ENCODE results near the gene CDAN1. TPM values are rescaled to one million over a fixed set of nuclear protein-coding genes. Genes with fewer than 3 reads are reported as not detected.

CDAN1 gene
- total RNA-seq, 1 experiment from 2014 or later = 9.5 TPM

GRCh38 chr15:42721916-42722315, 15.0 kb downstream of the CDAN1 start:
- DNase-seq (ENCODE audit: unreplicated experiment) = no peak
- Mint-ChIP-seq H3K36me3 (ENCODE audit: insufficient read depth, unreplicated experiment) (peaks cover 47% of the 10 kb centered on the region), H3K27me3 (ENCODE audit: insufficient read depth, unreplicated experiment) (no peaks in the 10 kb centered on the region), H3K9me3 (ENCODE audit: unreplicated experiment) (no peaks in the 10 kb centered on the region), H3K27ac (ENCODE audit: low read depth, unreplicated experiment) (no peak overlapping the region), H3K4me3 (ENCODE audit: unreplicated experiment) (no peak overlapping the region), H3K4me1 (ENCODE audit: insufficient read depth, unreplicated experiment) (no peaks in the 10 kb centered on the region)
- no peak for TF ChIP-seq CTCF (IDR thresholded peaks at IDR 0.05; ENCODE audit: unreplicated experiment)
- CTCF ChIA-PET = interaction anchor here (0.6 to 1.1 kb wide), 2 partner anchors 81 to 169 kb away, joined by 3 read pairs; no protein-coding TSS in a partner anchor
- POLR2A ChIA-PET = interaction anchor here (1.1 to 1.8 kb wide), 2 partner anchors 9 to 10 kb away, joined by 3 to 6 read pairs; no protein-coding TSS in a partner anchor
- no TSS peak for BruUV-seq (replicated peaks)
- intact Hi-C loops (cut with micrococcal nuclease) = no loop called here

- Mint-ChIP-seq H3K4me3 (ENCODE audit: unreplicated experiment) (no peak overlapping the region), H3K27me3 (ENCODE audit: insufficient read depth, unreplicated experiment) (no peaks in the 10 kb centered on the region), H3K36me3 (ENCODE audit: insufficient read depth, unreplicated experiment) (peaks cover 42% of the 10 kb centered on the region), H3K27ac (ENCODE audit: low read depth, unreplicated experiment) (peak overlapping the region; percentile 54), H3K4me1 (ENCODE audit: insufficient read depth, unreplicated experiment) (no peaks in the 10 kb centered on the region), H3K9me3 (ENCODE audit: unreplicated experiment) (no peaks in the 10 kb centered on the region)
- no peak for TF ChIP-seq CTCF (IDR thresholded peaks at IDR 0.05; ENCODE audit: unreplicated experiment)
- POLR2A ChIA-PET = interaction anchor here (0.6 kb wide), 2 partner anchors 9 to 205 kb away, joined by 3 read pairs; no protein-coding TSS in a partner anchor
- CTCF ChIA-PET = interaction anchor here (0.6 to 2.0 kb wide), 4 partner anchors 17 to 1984 kb away, joined by 3 to 5 read pairs (median 4); no protein-coding TSS in a partner anchor
- intact Hi-C loops (cut with micrococcal nuclease) = no loop called here
- peak; percentile 66 for DNase-seq (ENCODE audit: unreplicated experiment)
- BruUV-seq (replicated peaks) = no TSS peak
Observed at GRCh38 chr15:42721016-42721415, 15.9 kb downstream of the CDAN1 start.

- no peak for TF ChIP-seq CTCF (IDR thresholded peaks at IDR 0.05; ENCODE audit: unreplicated experiment)
- Mint-ChIP-seq H3K4me1 (ENCODE audit: insufficient read depth, unreplicated experiment) (no peaks in the 10 kb centered on the region), H3K4me3 (ENCODE audit: unreplicated experiment) (no peak overlapping the region), H3K36me3 (ENCODE audit: insufficient read depth, unreplicated experiment) (peaks cover 33% of the 10 kb centered on the region), H3K9me3 (ENCODE audit: unreplicated experiment) (no peaks in the 10 kb centered on the region), H3K27me3 (ENCODE audit: insufficient read depth, unreplicated experiment) (no peaks in the 10 kb centered on the region), H3K27ac (ENCODE audit: low read depth, unreplicated experiment) (peak overlapping the region; percentile 94)
- no TSS peak for BruUV-seq (replicated peaks)
- intact Hi-C loops (cut with micrococcal nuclease) = no loop called here
- CTCF ChIA-PET = interaction anchor here (0.6 to 2.0 kb wide), 5 partner anchors 16 to 206 kb away, joined by 3 to 5 read pairs (median 3); no protein-coding TSS in a partner anchor
- DNase-seq (ENCODE audit: unreplicated experiment) = no peak
- POLR2A ChIA-PET = interaction anchor here (0.6 to 1.0 kb wide), 2 partner anchors 201 to 650 kb away, joined by 3 to 5 read pairs; no protein-coding TSS in a partner anchor
Observed at GRCh38 chr15:42720071-42720470, 16.9 kb downstream of the CDAN1 start.

GRCh38 chr15:42719043-42719442, 17.9 kb downstream of the CDAN1 start:
- CTCF ChIA-PET = interaction anchor here (2.0 kb wide), 1 partner anchor 207 kb away, joined by 5 read pairs; no protein-coding TSS in a partner anchor
- TF ChIP-seq CTCF (IDR thresholded peaks at IDR 0.05; ENCODE audit: unreplicated experiment) = no peak
- no peaks in the 10 kb centered on the region for H3K4me1 Mint-ChIP-seq (ENCODE audit: insufficient read depth, unreplicated experiment)
- BruUV-seq (replicated peaks) = no TSS peak
- POLR2A ChIA-PET = interaction anchor here (1.0 kb wide), 1 partner anchor 202 kb away, joined by 5 read pairs; no protein-coding TSS in a partner anchor
- H3K36me3 Mint-ChIP-seq (ENCODE audit: insufficient read depth, unreplicated experiment) = peaks cover 23% of the 10 kb centered on the region
- intact Hi-C loops (cut with micrococcal nuclease) = no loop called here
- no peaks in the 10 kb centered on the region for H3K9me3 Mint-ChIP-seq (ENCODE audit: unreplicated experiment)
- no peak for DNase-seq (ENCODE audit: unreplicated experiment)
- no peak overlapping the region for H3K27ac Mint-ChIP-seq (ENCODE audit: low read depth, unreplicated experiment)
- H3K4me3 Mint-ChIP-seq (ENCODE audit: unreplicated experiment) = no peak overlapping the region
- no peaks in the 10 kb centered on the region for H3K27me3 Mint-ChIP-seq (ENCODE audit: insufficient read depth, unreplicated experiment)
